Body of pancreas (tissue), 4 donors: ENCODE measurements around the gene SEC61A1.

Experiments used
- CTCF ChIP-seq, 7 experiments: fragments of 450-650 bp in 4 of 7; fragments of 200-600 bp in 3 of 7; sonication (generic) in 3 of 7; IDR thresholded peaks; one replicate each; pipeline ENCODE4 v1.5.1; 2016 to 2019; ENCODE audit warnings: antibody characterized with exemption in 7 of 7
- POLR2A ChIP-seq, 3 donors: fragments of 450-650 bp; IDR thresholded peaks; one replicate each; pipeline ENCODE4 v1.6.1; 2016; ENCODE audit warnings: antibody characterized with exemption in 3 of 3, mild to moderate bottlenecking in 2 of 3

DNA sequence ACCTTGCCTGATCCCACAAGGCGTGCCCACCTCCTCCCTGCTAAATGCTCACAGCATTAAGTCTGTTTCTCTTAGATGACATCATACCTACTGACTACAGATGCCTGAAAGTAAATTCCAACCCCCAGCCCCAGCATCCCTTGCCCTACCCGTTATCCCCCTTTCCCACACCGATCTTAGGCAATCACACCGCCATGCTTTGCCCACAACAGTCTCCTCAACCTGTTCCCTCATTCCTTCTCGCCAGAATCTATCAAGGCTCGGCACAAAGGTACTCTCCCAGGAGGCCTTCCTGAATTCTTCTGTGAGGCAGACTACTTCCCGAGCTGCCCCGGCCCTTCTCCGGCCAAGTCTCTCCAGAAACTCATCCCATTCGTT is 789 bp upstream of the SEC61A1 start:
- TF ChIP-seq CTCF (IDR thresholded peaks at IDR 0.05) (no peak), POLR2A (IDR thresholded peaks at IDR 0.05) (no peak)
